NCI-H187 (cell line): ENCODE data around the gene NAGLU.

Experiments used
- DNase-seq, 2 experiments: peaks; one replicate each; lab custom pipeline; 2025; lab: John Stamatoyannopoulos, UW

Gene NAGLU

DNA sequence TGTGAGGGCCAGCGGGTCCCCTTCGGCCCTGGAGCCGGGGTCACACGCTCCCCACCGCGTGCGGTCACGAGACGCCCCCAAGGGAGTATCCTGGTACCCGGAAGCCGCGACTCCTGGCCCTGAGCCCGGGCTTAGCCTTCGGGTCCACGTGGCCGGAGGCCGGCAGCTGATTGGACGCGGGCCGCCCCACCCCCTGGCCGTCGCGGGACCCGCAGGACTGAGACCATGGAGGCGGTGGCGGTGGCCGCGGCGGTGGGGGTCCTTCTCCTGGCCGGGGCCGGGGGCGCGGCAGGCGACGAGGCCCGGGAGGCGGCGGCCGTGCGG is at the start of gene NAGLU:
TSS of gene NAGLU (plus strand) at position 194 of the 324 bp plus-strand sequence. CDS start at position 226, 32 bp downstream.
- DNase-seq, result peak; percentile 54 to 77

- no peak for DNase-seq
These were observed 48.0 kb upstream of the NAGLU start for GRCh38 chr17:42488032-42488431.

DNA sequence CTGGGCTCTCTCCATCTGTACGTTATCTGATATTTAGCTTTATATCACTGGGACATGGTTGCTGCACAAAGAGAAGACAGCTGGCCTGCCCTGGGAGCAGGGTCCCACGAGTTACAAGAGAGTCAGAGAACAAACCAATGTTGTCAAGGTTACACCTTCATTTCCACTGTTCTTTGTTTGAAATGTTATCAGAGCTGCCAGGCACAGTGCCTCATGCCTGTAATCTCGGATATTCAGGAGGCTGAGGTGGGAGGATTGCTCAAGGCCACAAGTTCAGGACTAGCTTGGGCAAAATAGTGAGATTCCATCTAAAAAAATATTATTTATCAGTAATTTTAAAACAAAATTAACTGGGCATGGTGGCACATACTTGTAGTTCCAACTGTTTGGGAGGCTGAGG is 42.7 kb upstream of the NAGLU start:
- DNase-seq, result no peak

GRCh38 chr17:42494673-42495072 is 41.4 kb upstream of the NAGLU start:
- no peak for DNase-seq

DNA sequence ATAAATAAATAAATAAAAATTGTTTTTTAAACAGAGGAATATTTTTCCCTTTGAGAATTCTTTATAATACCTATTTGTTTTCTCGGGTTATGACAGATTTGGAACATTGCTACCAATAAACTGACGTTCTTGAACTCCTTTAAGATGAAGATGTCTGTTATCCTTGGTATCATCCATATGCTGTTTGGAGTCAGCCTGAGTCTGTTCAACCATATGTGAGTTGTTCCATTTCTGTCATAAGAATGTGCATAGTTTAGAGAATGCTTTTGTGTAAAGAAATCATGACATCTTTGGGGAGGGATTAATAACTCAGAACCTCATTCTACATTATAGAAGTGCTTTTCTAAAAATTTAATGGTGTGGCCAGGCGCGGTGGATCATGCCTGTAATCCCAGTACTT is 37.2 kb upstream of the NAGLU start:
- no peak for DNase-seq

- DNase-seq, result no peak
These were observed 34.0 kb upstream of the NAGLU start for GRCh38 chr17:42502091-42502490.

GRCh38 chr17:42502926-42503325 is 33.1 kb upstream of the NAGLU start:
- no peak for DNase-seq

DNA sequence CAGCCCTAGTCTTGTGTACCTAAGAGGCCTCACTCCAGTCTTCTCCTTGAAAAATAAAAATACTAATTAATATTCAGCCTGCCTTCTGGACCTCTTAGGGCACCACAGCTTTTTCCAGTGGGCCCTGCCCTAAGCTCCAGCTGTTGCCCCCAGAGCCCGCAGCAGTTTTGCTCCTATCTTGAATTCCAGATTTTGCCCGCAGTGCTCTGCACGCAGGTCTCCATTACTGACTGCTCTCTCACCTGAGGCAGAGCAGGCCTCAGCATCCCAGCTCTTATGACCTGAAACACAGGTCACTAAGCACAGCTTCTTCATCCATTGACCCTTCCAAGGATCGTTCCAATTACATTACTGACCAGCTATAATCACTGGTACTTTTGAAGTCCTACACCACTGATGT is 28.4 kb upstream of the NAGLU start:
- no peak for DNase-seq

- no peak for DNase-seq
These were observed 27.4 kb upstream of the NAGLU start for GRCh38 chr17:42508426-42509165.

DNA sequence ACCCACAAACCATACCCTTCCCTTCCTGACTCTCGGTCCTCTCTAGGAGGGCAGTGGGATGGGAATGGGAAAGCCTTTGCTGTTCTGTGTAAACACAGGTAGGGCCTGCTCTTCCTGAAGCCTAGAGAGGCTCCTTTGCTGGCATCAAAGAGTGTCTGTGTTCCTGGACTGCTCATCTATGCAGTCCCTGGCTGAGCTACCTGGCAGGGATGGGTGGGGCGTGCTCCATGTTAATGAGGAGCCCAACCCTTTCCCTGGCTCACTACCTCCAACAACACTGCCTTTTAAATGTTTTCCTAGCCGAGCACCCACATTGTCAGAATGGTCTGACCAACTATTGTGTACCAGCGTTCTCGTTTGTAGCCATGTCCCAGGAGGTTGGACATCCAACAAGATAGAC is 26.6 kb upstream of the NAGLU start:
- no peak for DNase-seq

- no peak for DNase-seq
These were observed 26.2 kb upstream of the NAGLU start for GRCh38 chr17:42509841-42510240.

DNA sequence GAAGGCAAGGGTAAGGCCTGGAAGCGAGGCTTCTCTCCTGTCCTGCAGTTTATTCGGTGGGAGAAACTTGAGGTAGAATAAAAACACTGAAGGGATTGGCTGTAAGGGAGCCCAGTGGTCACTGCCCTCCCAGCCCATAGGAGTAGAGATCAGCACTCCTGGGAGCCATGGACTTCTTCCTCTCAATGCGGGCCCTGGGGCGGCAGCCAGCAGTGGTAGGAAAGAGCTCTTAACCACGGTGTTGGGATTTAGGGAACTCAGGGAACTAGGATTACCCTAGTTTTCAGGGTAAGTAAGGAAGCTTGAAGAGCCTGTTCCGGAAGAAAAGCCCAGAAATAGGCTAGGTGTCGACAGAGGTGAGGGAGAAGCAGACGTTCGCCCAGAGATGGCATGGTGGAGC is 23.8 kb upstream of the NAGLU start:
- DNase-seq, result no peak

- no peak for DNase-seq
These were observed 23.2 kb upstream of the NAGLU start for GRCh38 chr17:42512733-42513251.

DNA sequence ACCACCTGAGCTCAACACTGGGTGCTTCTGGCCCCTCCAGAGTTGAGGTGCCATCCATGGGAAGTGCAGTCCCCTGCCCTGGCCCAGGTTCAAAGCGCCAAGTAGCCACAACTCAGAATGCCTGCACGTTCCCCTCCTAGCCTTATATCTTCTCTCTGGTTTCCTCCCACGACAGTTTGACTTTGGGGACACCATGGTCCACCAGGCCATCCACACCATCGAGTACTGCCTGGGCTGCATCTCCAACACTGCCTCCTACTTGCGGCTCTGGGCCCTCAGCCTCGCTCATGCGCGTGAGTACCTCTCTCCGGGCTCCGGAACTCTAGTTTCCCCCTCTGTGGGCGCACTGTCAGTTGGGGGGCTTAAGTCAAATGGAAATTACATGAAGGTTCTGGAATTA is 22.4 kb upstream of the NAGLU start:
- no peak for DNase-seq

GRCh38 chr17:42514279-42514678 is 21.8 kb upstream of the NAGLU start:
- no peak for DNase-seq

GRCh38 chr17:42514867-42515266 is 21.2 kb upstream of the NAGLU start:
- DNase-seq, result no peak

GRCh38 chr17:42517516-42517915 is 18.5 kb upstream of the NAGLU start:
- DNase-seq, result peak in 1 of 2 experiments; percentile 10

DNA sequence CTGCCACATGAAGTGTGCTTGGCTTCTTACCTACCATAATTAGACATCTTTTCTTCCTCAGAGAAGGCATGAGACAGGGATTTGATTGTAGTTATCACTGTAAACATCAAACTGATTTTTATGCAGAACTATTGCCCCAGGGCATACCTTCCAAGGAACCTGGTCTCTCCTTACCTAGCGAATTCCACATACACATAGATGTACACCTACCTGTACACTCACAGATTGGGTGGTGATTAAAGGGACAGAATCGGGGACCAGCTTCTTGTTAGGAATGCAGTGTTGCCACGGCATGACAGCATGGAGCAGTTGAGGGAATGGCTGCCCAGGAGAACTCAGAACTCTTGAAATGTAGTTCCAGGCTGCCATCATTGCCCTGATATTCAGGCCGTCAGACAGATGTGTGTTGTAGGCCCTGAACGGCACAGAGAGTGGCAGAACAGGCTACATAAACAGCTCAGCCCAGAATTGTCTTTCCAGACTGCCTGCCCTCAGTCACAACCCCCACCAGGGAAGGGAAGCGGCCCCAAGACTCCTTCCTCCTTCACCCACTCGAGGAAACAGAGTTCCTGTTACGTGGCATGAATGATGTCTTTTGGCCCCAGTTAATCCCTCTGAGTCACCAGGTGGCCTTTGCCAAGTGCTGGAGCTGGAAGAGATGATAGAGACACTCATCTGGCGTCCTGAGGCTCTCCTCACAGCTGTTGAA is 17.8 kb upstream of the NAGLU start:
- no peak for DNase-seq

DNA sequence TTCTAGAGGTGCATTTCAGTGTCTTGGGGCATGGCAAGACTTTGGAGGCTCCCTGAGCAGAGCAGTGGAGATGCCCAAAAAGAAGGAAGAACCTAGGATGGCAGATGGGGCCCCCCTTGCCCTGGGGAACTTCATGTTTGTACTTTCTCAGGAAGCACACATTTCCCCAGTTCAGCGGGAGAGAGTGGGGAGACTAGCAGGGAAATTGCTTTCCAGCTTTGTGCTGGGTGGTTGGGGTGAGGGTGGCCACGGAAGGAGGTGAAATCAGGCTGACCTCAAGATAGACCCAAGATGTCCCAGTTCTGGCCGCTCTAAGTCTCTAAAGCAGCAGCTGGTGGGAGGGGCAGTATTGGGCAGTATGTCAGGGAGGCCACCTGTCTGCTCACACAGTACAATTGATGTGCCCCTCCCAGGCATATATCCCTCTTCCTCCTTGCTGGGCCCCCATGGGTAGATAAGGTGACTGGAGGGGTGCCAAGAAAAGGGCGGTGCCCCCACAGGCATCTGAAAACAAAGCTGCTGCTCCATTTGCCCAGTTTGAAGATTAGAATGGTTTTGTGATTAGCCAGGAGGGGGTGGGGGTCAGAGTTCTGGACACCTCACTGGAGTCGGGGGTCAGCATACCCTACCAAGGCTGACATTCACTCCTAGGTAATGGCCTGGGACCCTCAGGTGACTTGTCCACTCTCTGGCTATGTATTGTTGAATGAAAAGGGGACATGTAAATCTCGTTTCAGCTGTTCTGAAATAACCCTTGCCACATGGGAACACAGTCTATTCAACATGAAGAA is 17.1 kb upstream of the NAGLU start:
- DNase-seq, result no peak

DNA sequence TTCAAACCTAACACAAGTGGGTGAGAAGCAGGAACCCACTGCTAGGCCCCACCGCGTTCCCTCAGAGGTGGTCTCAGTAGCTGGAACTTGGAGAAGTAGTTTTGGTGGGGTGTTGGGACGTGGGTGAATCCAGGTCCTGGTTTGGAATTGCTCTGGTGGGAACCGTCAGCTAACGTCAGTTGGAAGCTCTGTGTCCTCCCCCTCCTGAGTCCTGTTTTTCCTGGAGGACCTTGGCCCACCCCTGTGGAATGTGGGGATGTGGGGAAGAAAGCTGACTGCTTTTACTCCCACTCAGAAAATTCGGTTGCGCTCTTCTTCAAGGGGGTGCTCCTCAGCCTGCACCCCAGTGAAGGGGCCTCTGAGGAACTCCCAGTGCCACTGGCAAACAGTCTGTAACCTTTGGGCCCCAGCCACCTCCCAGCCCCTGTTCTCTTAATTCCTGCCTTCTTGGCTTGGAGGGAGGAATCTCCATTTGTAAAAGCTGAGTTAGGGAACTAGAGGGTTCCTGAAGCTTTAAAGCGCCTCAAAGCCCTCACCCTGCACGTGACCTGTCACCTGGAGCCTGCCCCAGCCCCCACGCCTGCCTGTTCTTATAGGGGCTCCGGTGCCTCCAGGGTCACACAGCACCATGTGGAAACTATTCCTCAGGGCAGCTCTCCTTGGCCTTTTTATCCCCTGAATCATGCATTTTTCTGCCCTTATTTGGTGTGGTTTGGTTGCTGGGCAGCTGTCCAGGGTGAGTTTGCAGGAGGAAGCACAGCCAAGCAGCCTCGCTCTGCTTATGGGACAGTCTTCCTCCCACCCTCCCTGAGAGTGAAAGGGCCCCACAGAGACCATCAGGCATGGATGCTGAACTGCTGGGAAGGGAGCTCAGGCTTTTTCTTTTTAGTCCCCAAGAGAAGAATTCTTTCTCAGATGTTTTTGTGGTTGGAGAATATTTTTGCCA is 16.2 kb upstream of the NAGLU start:
- DNase-seq, result no peak

- no peak for DNase-seq
These were observed 15.5 kb upstream of the NAGLU start for GRCh38 chr17:42520540-42520951.

GRCh38 chr17:42521036-42521435 is 15.0 kb upstream of the NAGLU start:
- no peak for DNase-seq
